Esophagus muscularis mucosa (tissue), 4 donors: ENCODE measurements around the gene RAPGEF2. TPM values are rescaled to one million over a fixed set of nuclear protein-coding genes. Genes with fewer than 3 reads are reported as not detected.

Experiments
- DNase-seq: peaks from one replicate; pipeline ENCODE4 v3.0.0-alpha.2; 2017; ENCODE audit errors: extremely low spot score
- H3K27ac ChIP-seq, 4 donors: fragments of 200-600 bp; sonication (generic); replicated peaks in 1 of 4; 1 replicate in 3 of 4; 2 replicates in 1 of 4; pipeline ENCODE4 v1.5.1; 2016 to 2019; ENCODE audit warnings: mild to moderate bottlenecking in 1 of 4
- H3K27me3 ChIP-seq, 4 donors: fragments of 200-600 bp; sonication (generic); one replicate each; pipeline versions ENCODE4 v1.5.1 to v1.6.0; 2016 to 2019
- H3K36me3 ChIP-seq, 4 donors: fragments of 200-600 bp; sonication (generic); one replicate each; pipeline ENCODE4 v1.5.1; 2016 to 2019
- H3K4me1 ChIP-seq, 4 donors: fragments of 200-600 bp; sonication (generic); one replicate each; pipeline ENCODE4 v1.5.1; 2016 to 2019
- H3K4me3 ChIP-seq, 4 donors: fragments of 200-600 bp; sonication (generic); 1 replicate in 2 of 4; 2 replicates in 2 of 4; pipeline ENCODE4 v1.5.1; 2016 to 2019; ENCODE audit warnings: mild to moderate bottlenecking in 4 of 4, moderate library complexity in 1 of 4
- H3K9me3 ChIP-seq, 4 donors: fragments of 200-600 bp; sonication (generic); 1 replicate in 3 of 4; 2 replicates in 1 of 4; pipeline ENCODE4 v1.5.1; 2016 to 2019
- CTCF ChIP-seq, 3 experiments: fragments of 200-600 bp in 2 of 3; fragments of 450-650 bp in 1 of 3; sonication (generic) in 2 of 3; IDR thresholded peaks; one replicate each; pipeline ENCODE4 v1.5.1; 2017 to 2019; ENCODE audit warnings: antibody characterized with exemption in 3 of 3, mild to moderate bottlenecking in 2 of 3, moderate library complexity in 1 of 3
- EP300 ChIP-seq: sonication (generic); formaldehyde crosslinking; IDR thresholded peaks from one replicate; pipeline ENCODE4 v1.6.1; 2017; ENCODE audit warnings: antibody characterized with exemption
- POLR2A ChIP-seq: fragments of 450-650 bp; IDR thresholded peaks from one replicate; pipeline ENCODE4 v1.6.1; 2017; ENCODE audit warnings: antibody characterized with exemption, moderate library complexity, mild to moderate bottlenecking, low read depth
- POLR2AphosphoS5 ChIP-seq, 2 donors: sonication (generic); formaldehyde crosslinking; IDR thresholded peaks; one replicate each; pipeline ENCODE4 v1.6.1; 2017; ENCODE audit warnings: antibody characterized with exemption in 2 of 2
- WGBS: methylation state at CpG from one replicate; pipeline ENCODE4 v1.1.5; 2018; 5-methylcytosine and 5-hydroxymethylcytosine counted together
- intact Hi-C: fragments of 100-400 bp; cut with DNase I; formaldehyde crosslinking; loops from one replicate; pipeline ENCODE4 v1.15.1; 2023
- total RNA-seq, 4 donors: library from RNA; depleted of rRNA; stranded (reverse); fragments of >200 nt; gene quantifications; one replicate each; pipeline versions ENCODE4 v1.1.0 to v1.2.1, GENCODE V29; 2016

The RAPGEF2 gene
- total RNA-seq, 4 donors from 2014 or later, result 55.6 to 61.5 (median 58.4) TPM

GRCh38 chr4:159142241-159142640, 39.4 kb downstream of the RAPGEF2 start:
- no peaks in the 10 kb centered on the region for H3K36me3 ChIP-seq
- 83% methylated on average over 3 of the region's 3 CpGs for WGBS
- no peak for DNase-seq
- H3K4me1 ChIP-seq, result peaks cover 61 to 74% (median 70%) of the 10 kb centered on the region in 4 donors
- no peak overlapping the region for H3K27ac ChIP-seq
- H3K27me3 ChIP-seq, result no peaks in the 10 kb centered on the region
- H3K9me3 ChIP-seq, result no peaks in the 10 kb centered on the region
- no peak for TF ChIP-seq POLR2AphosphoS5 (IDR thresholded peaks at IDR 0.05)
- no peak for TF ChIP-seq CTCF (IDR thresholded peaks at IDR 0.05)
- no peak for TF ChIP-seq EP300
- TF ChIP-seq POLR2A, result no peak
- H3K4me3 ChIP-seq, result no peak overlapping the region
- intact Hi-C loops, result no loop called here

GRCh38 chr4:159142681-159143384, 40.0 kb downstream of the RAPGEF2 start:
- no peaks in the 10 kb centered on the region for H3K9me3 ChIP-seq
- peaks cover 65 to 73% (median 70%) of the 10 kb centered on the region in 4 donors for H3K4me1 ChIP-seq
- H3K27me3 ChIP-seq, result no peaks in the 10 kb centered on the region
- WGBS, result 86% methylated on average over 5 of the region's 5 CpGs
- H3K27ac ChIP-seq, result no peak overlapping the region
- intact Hi-C loops, result no loop called here
- TF ChIP-seq POLR2AphosphoS5 (IDR thresholded peaks at IDR 0.05) (no peak), CTCF (IDR thresholded peaks at IDR 0.05) (no peak), EP300 (no peak), POLR2A (no peak)
- H3K4me3 ChIP-seq, result no peak overlapping the region
- no peak for DNase-seq
- no peaks in the 10 kb centered on the region for H3K36me3 ChIP-seq

GRCh38 chr4:159143687-159144086, 40.8 kb downstream of the RAPGEF2 start:
- intact Hi-C loops, result no loop called here
- Histone ChIP-seq H3K27me3 (no peaks in the 10 kb centered on the region), H3K4me3 (no peak overlapping the region), H3K4me1 (peaks cover 65 to 73% (median 70%) of the 10 kb centered on the region in 4 donors), H3K36me3 (no peaks in the 10 kb centered on the region), H3K27ac (no peak overlapping the region), H3K9me3 (no peaks in the 10 kb centered on the region)
- 54% methylated on average over 3 of the region's 3 CpGs for WGBS
- no peak for DNase-seq
- TF ChIP-seq POLR2A, result no peak
- no peak for TF ChIP-seq CTCF (IDR thresholded peaks at IDR 0.05)
- TF ChIP-seq EP300, result no peak
- TF ChIP-seq POLR2AphosphoS5 (IDR thresholded peaks at IDR 0.05), result no peak

GRCh38 chr4:159144112-159144694, 41.3 kb downstream of the RAPGEF2 start:
- DNase-seq, result no peak
- H3K36me3 ChIP-seq, result no peaks in the 10 kb centered on the region
- TF ChIP-seq CTCF (IDR thresholded peaks at IDR 0.05) (no peak), POLR2AphosphoS5 (IDR thresholded peaks at IDR 0.05) (no peak), POLR2A (no peak), EP300 (no peak)
- WGBS, result 64% methylated on average over 4 of the region's 4 CpGs
- no peaks in the 10 kb centered on the region for H3K9me3 ChIP-seq
- no peaks in the 10 kb centered on the region for H3K27me3 ChIP-seq
- no peak overlapping the region for H3K4me3 ChIP-seq
- intact Hi-C loops, result no loop called here
- peaks cover 60 to 72% (median 67%) of the 10 kb centered on the region in 4 donors for H3K4me1 ChIP-seq
- no peak overlapping the region for H3K27ac ChIP-seq
